Keratinocyte (primary cell): Measurements from ENCODE around the gene HYAL4.

Experiments used
- EZH2 ChIP-seq: IDR thresholded peaks from one replicate; pipeline ENCODE4 v1.6.1; 2012; ENCODE audit warnings: inconsistent platforms, mild to moderate bottlenecking, low read length, moderate library complexity
- TF ChIP-seq, protein P1 (sequence below), 3 experiments: IDR thresholded peaks in 1 of 3; conservative IDR thresholded peaks in 1 of 3; optimal IDR thresholded peaks in 1 of 3; 2 replicates in 2 of 3; 3 replicates in 1 of 3; pipeline versions ENCODE3 to v1.5.1; 2011; ENCODE audit warnings: low read length in 3 of 3, mild to moderate bottlenecking in 3 of 3, moderate library complexity in 2 of 3, control low read depth in 1 of 3, inconsistent platforms in 1 of 3; ENCODE audit not compliant: insufficient read depth in 2 of 3; ENCODE audit errors: extremely low read depth in 1 of 3

DNA sequence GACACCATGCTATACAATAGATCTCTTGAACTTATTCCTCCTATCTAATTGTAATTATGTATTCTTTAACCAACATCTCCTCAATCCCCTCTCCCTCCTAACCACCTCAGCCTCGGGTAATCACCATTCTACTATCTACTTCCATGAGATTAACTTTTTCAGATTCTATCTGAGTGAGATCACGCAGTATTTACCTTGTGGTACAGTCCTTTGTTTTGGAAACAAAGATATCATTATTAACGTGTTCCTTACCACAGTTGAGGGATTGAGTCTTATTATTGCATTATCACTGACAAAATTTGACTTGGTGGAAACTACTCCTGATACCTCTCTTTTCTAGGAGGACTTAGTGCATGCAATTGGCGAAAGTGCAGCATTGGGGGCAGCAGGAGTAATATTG lies 26.0 kb upstream of the HYAL4 start:
- TF ChIP-seq EZH2: no peak
- TF ChIP-seq, protein P1, sequence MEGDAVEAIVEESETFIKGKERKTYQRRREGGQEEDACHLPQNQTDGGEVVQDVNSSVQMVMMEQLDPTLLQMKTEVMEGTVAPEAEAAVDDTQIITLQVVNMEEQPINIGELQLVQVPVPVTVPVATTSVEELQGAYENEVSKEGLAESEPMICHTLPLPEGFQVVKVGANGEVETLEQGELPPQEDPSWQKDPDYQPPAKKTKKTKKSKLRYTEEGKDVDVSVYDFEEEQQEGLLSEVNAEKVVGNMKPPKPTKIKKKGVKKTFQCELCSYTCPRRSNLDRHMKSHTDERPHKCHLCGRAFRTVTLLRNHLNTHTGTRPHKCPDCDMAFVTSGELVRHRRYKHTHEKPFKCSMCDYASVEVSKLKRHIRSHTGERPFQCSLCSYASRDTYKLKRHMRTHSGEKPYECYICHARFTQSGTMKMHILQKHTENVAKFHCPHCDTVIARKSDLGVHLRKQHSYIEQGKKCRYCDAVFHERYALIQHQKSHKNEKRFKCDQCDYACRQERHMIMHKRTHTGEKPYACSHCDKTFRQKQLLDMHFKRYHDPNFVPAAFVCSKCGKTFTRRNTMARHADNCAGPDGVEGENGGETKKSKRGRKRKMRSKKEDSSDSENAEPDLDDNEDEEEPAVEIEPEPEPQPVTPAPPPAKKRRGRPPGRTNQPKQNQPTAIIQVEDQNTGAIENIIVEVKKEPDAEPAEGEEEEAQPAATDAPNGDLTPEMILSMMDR (optimal IDR thresholded peaks at IDR 0.05 in 1 of 3, IDR thresholded peaks at IDR 0.05 in 1 of 3, conservative IDR thresholded peaks at IDR 0.05 in 1 of 3; ENCODE audit: extremely low read depth in 1 of 3, insufficient read depth in 2 of 3, low read length in 3 of 3): no peak
